K562 (cell line): ENCODE data around the gene TNIK. TPM values are rescaled to one million over a fixed set of nuclear protein-coding genes. Genes with fewer than 3 reads are reported as not detected.

Source experiments
- ATAC-seq: fragments of 200-7000 bp; cut with Tn5 transposase; 3 replicates; pipeline ENCODE4 v1.9.1; 2020; ENCODE audit warnings: moderate library complexity
- BruUV-seq: library from RNA; stranded (reverse); fragments of 400-500 nt; replicated peaks from 2 replicates; lab custom pipeline; 2021; lab: Mats Ljungman, UMichigan
- CTCF ChIA-PET: fragments of 300-600 bp; formaldehyde crosslinking; extraction: SDS; loops from one replicate; lab custom pipeline; 2021; ENCODE audit warnings: low intra/inter-chr PET ratio; lab: Yijun Ruan, JAX
- POLR2A ChIA-PET: fragments of 300-600, 350-650 bp; sonication (Branson Sonifier 250); formaldehyde crosslinking; extraction: SDS; loops from one replicate; lab custom pipeline; 2021; ENCODE audit warnings: antibody characterized with exemption, inconsistent platforms; lab: Yijun Ruan, JAX
- DNase-seq, 4 experiments: peaks; one replicate each; pipeline versions ENCODE4 v3.0.0 to v3.0.0-alpha.2; 2011 to 2018; ENCODE audit warnings: low spot score in 3 of 4, mixed read lengths in 3 of 4; ENCODE audit errors: extremely low read depth in 1 of 4
- FAIRE-seq: peaks from 2 replicates; lab custom pipeline; 2011; peaks lifted over from hg19 to GRCh38; lab: Jason Lieb, UNC
- H2AFZ ChIP-seq: 2 replicates; pipeline ENCODE4 v1.6.0; 2011; ENCODE audit warnings: low read depth, low read length, control low read depth, inconsistent platforms
- H3K27ac ChIP-seq: fragments of 200-600 bp; 3 replicates; pipeline ENCODE4 v1.8.0; 2011; ENCODE audit warnings: low read depth, mild to moderate bottlenecking, control low read depth, inconsistent platforms, low read length, moderate library complexity, mixed read lengths; ENCODE audit errors: extremely low read depth
- H3K27me3 ChIP-seq, 2 experiments: fragments of 300-600 bp in 1 of 2; 2 replicates in 1 of 2; 3 replicates in 1 of 2; pipeline versions ENCODE4 v1.6.0 to v1.8.0; 2011; ENCODE audit warnings: inconsistent platforms in 2 of 2, low read length in 2 of 2, mild to moderate bottlenecking in 1 of 2, mixed read lengths in 1 of 2, moderate library complexity in 1 of 2; ENCODE audit not compliant: control insufficient read depth in 2 of 2, insufficient read depth in 2 of 2
- H3K36me3 ChIP-seq: fragments of 300-600 bp; 3 replicates; pipeline ENCODE4 v1.8.0; 2011; ENCODE audit warnings: mild to moderate bottlenecking, low read length, inconsistent platforms; ENCODE audit not compliant: control insufficient read depth, insufficient read depth
- H3K4me1 ChIP-seq, 2 experiments: fragments of 200-600 bp in 1 of 2; replicated peaks in 1 of 2; 2 replicates in 1 of 2; 3 replicates in 1 of 2; pipeline versions ENCODE4 v1.5.1 to v1.8.0; 2011; ENCODE audit warnings: inconsistent platforms in 2 of 2, low read length in 2 of 2, mild to moderate bottlenecking in 1 of 2, mixed read lengths in 1 of 2, moderate library complexity in 1 of 2; ENCODE audit not compliant: control insufficient read depth in 2 of 2, insufficient read depth in 2 of 2
- H3K4me2 ChIP-seq: 2 replicates; pipeline ENCODE4 v1.6.1; 2011; ENCODE audit warnings: low read length, control low read depth, inconsistent platforms, mixed read lengths; ENCODE audit not compliant: insufficient read depth
- H3K4me3 ChIP-seq: fragments of 200-600 bp; sonication (generic), shearing (Covaris generic); 2 replicates; pipeline ENCODE4 v1.5.1; 2016; ENCODE audit warnings: control low read depth, inconsistent platforms
- H3K79me2 ChIP-seq: fragments of 200-600 bp; 3 replicates; pipeline ENCODE4 v1.8.0; 2011; ENCODE audit warnings: low read length, inconsistent platforms; ENCODE audit not compliant: control insufficient read depth, insufficient read depth
- H3K9ac ChIP-seq, 2 experiments: 2 replicates each; pipeline versions ENCODE4 v1.6.0 to v1.6.1; 2011; ENCODE audit warnings: low read depth in 2 of 2, low read length in 2 of 2, control low read depth in 1 of 2, inconsistent platforms in 1 of 2, mild to moderate bottlenecking in 1 of 2, mixed read lengths in 1 of 2; ENCODE audit not compliant: insufficient read depth in 1 of 2
- H3K9me1 ChIP-seq: one replicate; pipeline ENCODE4 v1.6.0; 2011; ENCODE audit warnings: inconsistent platforms, mild to moderate bottlenecking, low read length, moderate library complexity; ENCODE audit not compliant: control insufficient read depth, insufficient read depth
- H3K9me3 ChIP-seq: replicated peaks from 2 replicates; pipeline ENCODE4 v1.5.1; 2011; ENCODE audit warnings: low read depth, low read length, inconsistent platforms; ENCODE audit not compliant: control insufficient read depth, insufficient read depth
- H4K20me1 ChIP-seq: replicated peaks from 2 replicates; pipeline ENCODE4 v1.6.1; 2011; ENCODE audit warnings: low read length, inconsistent platforms, mixed read lengths; ENCODE audit not compliant: control insufficient read depth, insufficient read depth
- ATF7 ChIP-seq: fragments of 450-650 bp; IDR thresholded peaks from 2 replicates; pipeline ENCODE4 v1.7.1; 2014; ENCODE audit warnings: mild to moderate bottlenecking, moderate library complexity
- CHD2 ChIP-seq: IDR thresholded peaks from 2 replicates; pipeline ENCODE4 v1.6.1; 2011; ENCODE audit warnings: low read depth, low read length
- CREBBP ChIP-seq: IDR thresholded peaks from one replicate; pipeline ENCODE4 v1.6.1; 2012; ENCODE audit warnings: low read depth, mild to moderate bottlenecking, control low read depth, inconsistent platforms, low read length
- PPARD ChIP-seq: fragments of 250-450 bp; sonication (Bioruptor Pico); IDR thresholded peaks from 2 replicates; pipeline ENCODE4 v1.8.0; 2022; ENCODE audit warnings: inconsistent platforms, mild to moderate bottlenecking, moderate library complexity
- TRIM25 ChIP-seq: fragments of 450-650 bp; IDR thresholded peaks from 2 replicates; pipeline ENCODE4 v1.7.0; 2016; ENCODE audit warnings: borderline replicate concordance
- WHSC1 ChIP-seq: IDR thresholded peaks from one replicate; pipeline ENCODE4 v1.6.1; 2012; ENCODE audit warnings: low read length, control low read depth, inconsistent platforms
- ZNF609 ChIP-seq: sonication (generic); formaldehyde crosslinking; IDR thresholded peaks from 2 replicates; pipeline ENCODE4 v1.8.1; 2023; ENCODE audit warnings: missing genetic modification reagents, mild to moderate bottlenecking, borderline replicate concordance
- ZNF655 ChIP-seq: fragments of 250-450 bp; sonication (Bioruptor Pico); IDR thresholded peaks from 2 replicates; pipeline ENCODE4 v1.5.0; 2021
- ZNF778 ChIP-seq: fragments of 450-650 bp; formaldehyde crosslinking; IDR thresholded peaks from 2 replicates; pipeline ENCODE4 v1.4.0; 2020; ENCODE audit warnings: mild to moderate bottlenecking, moderate library complexity
- WGBS: fragments of 100-300 bp; shearing (Covaris generic); methylation state at CpG from one replicate; pipeline ENCODE4 v1.1.6; 2016; ENCODE audit warnings: low coverage, mixed read lengths; ENCODE audit not compliant: insufficient coverage; ENCODE audit errors: missing lambda C conversion rate; 5-methylcytosine and 5-hydroxymethylcytosine counted together
- in situ Hi-C: fragments of 300-500 bp; cut with MboI; formaldehyde crosslinking; loops from 4 replicates; pipeline ENCODE4 v1.15.0; 2018; ENCODE audit warnings: inconsistent platforms, mixed read lengths
- intact Hi-C: fragments of 100-400 bp; cut with micrococcal nuclease; formaldehyde crosslinking; loops from 2 replicates; pipeline ENCODE4 v1.14.2; 2022
- polyA plus RNA-seq, 8 experiments: library from polyadenylated mRNA; depleted of rRNA in 4 of 8; stranded (reverse) in 5 of 8; unstranded in 3 of 8; fragments of >200 nt; fragmentation: Nextera tagmentation in 2 of 8; fragmentation: Illumina TruSeq in 1 of 8; extraction: Ambion mirVana in 2 of 8; extraction: Trizol in 1 of 8; gene quantifications; 2 replicates each; pipeline versions ENCODE4 v1.2.1 to v1.2.3, GENCODE V29; 2011 to 2014; ENCODE audit warnings: inconsistent platforms in 1 of 8, missing spikeins in 1 of 8
- total RNA-seq, 7 experiments: library from RNA; depleted of rRNA in 6 of 7; stranded (reverse); fragments of >200 nt in 6 of 7; fragmentation: Illumina TruSeq in 2 of 7; extraction: Trizol in 2 of 7; gene quantifications; 2 replicates each; pipeline versions ENCODE4 v1.2.1 to v1.2.3, GENCODE V29; 2011 to 2021; ENCODE audit warnings: low replicate concordance in 1 of 7
- TF ChIP-seq, protein P1 (sequence below): fragments of 250-450 bp; sonication (Bioruptor Pico); IDR thresholded peaks from 2 replicates; pipeline ENCODE4 v1.4.0; 2020; ENCODE audit warnings: mild to moderate bottlenecking, moderate library complexity

Gene TNIK
- total and polyA plus RNA-seq, 9 of the 15 experiments (the other 6 are each of a cell fraction or from before 2014, with no cell fraction given): 6.6 to 39.0 (median 24.7) TPM

DNA sequence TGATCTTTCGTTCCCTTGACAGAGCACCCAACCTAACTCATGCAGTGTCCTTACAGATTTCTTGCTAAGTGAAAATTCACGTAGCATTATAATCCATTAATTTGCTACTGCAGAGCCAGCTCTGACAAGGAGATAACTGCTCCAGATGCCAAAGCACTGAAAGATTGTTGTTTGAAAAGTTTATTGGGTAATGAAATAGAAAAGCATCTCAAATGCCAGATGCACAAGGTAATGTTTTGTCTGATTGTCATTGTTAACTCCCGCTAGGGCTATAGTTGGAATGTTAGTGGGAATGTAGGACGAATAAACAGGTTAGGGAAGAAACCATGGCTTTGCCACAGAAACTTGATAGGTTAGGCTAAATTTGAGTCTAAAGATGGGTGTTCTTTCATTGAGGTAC is 413.4 kb downstream of the TNIK start:
- peak; percentile 35 for FAIRE-seq

More for the DNA sequence above, 413.4 kb downstream of the TNIK start:
- Histone ChIP-seq H3K9me1 (no peaks in the 10 kb centered on the region), H3K36me3 (no peaks in the 10 kb centered on the region), H3K4me1 (no peaks in the 10 kb centered on the region), H3K4me3 (no peak overlapping the region), H4K20me1 (no peaks in the 10 kb centered on the region), H2AFZ (no peak overlapping the region), H3K9me3 (no peaks in the 10 kb centered on the region), H3K79me2 (no peaks in the 10 kb centered on the region), H3K27me3 (0 out of 5 replicates have a peak, but pooled peaks cover 0 to 2% of the 10 kb centered on the region in 2 experiments), H3K9ac (no peak overlapping the region), H3K4me2 (no peak overlapping the region), H3K27ac (no peak overlapping the region)
- 34% methylated on average over 4 of the region's 4 CpGs for WGBS
- ChIA-PET CTCF (interaction anchor here (0.6 kb wide), 1 partner anchor 234 kb away, joined by 3 read pairs; no protein-coding TSS in a partner anchor), POLR2A (no interaction called here)
- intact Hi-C loops: loop anchor here (5.0 to 10.0 kb wide), 2 partner anchors 84 to 418 kb away; partner anchors contain the start of gene TNIK
- in situ Hi-C loops: loop anchor here (10.0 kb wide), 1 partner anchor 518 kb away; no protein-coding TSS in a partner anchor
- no TSS peak for BruUV-seq
- no peak for DNase-seq
- no peak for TF ChIP-seq CHD2
- TF ChIP-seq ZNF609: no peak
- no peak for TF ChIP-seq ATF7
- TF ChIP-seq TRIM25: no peak
- TF ChIP-seq, protein P1, sequence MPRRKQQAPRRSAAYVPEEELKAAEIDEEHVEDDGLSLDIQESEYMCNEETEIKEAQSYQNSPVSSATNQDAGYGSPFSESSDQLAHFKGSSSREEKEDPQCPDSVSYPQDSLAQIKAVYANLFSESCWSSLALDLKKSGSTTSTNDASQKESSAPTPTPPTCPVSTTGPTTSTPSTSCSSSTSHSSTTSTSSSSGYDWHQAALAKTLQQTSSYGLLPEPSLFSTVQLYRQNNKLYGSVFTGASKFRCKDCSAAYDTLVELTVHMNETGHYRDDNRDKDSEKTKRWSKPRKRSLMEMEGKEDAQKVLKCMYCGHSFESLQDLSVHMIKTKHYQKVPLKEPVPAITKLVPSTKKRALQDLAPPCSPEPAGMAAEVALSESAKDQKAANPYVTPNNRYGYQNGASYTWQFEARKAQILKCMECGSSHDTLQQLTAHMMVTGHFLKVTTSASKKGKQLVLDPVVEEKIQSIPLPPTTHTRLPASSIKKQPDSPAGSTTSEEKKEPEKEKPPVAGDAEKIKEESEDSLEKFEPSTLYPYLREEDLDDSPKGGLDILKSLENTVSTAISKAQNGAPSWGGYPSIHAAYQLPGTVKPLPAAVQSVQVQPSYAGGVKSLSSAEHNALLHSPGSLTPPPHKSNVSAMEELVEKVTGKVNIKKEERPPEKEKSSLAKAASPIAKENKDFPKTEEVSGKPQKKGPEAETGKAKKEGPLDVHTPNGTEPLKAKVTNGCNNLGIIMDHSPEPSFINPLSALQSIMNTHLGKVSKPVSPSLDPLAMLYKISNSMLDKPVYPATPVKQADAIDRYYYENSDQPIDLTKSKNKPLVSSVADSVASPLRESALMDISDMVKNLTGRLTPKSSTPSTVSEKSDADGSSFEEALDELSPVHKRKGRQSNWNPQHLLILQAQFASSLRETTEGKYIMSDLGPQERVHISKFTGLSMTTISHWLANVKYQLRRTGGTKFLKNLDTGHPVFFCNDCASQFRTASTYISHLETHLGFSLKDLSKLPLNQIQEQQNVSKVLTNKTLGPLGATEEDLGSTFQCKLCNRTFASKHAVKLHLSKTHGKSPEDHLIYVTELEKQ (CRISPR knock-in tag): no peak
- no peak for TF ChIP-seq ZNF778 (CRISPR knock-in tag)
- no peak for TF ChIP-seq WHSC1
- no peak for TF ChIP-seq PPARD (CRISPR knock-in tag)
- TF ChIP-seq ZNF655: no peak
- no peak for TF ChIP-seq CREBBP
- no peak for ATAC-seq
